Activated CD4-positive, alpha-beta T cell treated with anti-CD3 and anti-CD28 coated beads, Interleukin-2, amount 10 ng/mL, durations not matched to agents 24 days and 14 days (primary cell): ENCODE results near the gene POLG2. TPM values are rescaled to one million over a fixed set of nuclear protein-coding genes. Genes with fewer than 3 reads are reported as not detected.
"Not testable (repeated sequence)": the region's sequence is repeated elsewhere in the genome, so short reads cannot be mapped to it uniquely, and the experiment has no call there.

Experiments
- DNase-seq: peaks from one replicate; pipeline ENCODE4 v3.0.0; 2022
- H3K27ac Mint-ChIP-seq: one replicate; pipeline ENCODE4 v1.8.0; 2022; ENCODE audit warnings: mild to moderate bottlenecking, mixed read lengths
- H3K27me3 Mint-ChIP-seq: one replicate; pipeline ENCODE4 v1.8.0; 2022; ENCODE audit warnings: mixed read lengths
- H3K36me3 Mint-ChIP-seq: one replicate; pipeline ENCODE4 v1.8.0; 2022; ENCODE audit warnings: low read depth, mild to moderate bottlenecking, mixed read lengths
- H3K4me1 Mint-ChIP-seq: one replicate; pipeline ENCODE4 v1.8.0; 2021; ENCODE audit warnings: mixed read lengths
- H3K4me3 Mint-ChIP-seq: one replicate; pipeline ENCODE4 v1.8.0; 2022; ENCODE audit warnings: mild to moderate bottlenecking, moderate library complexity, mixed read lengths
- H3K9me3 Mint-ChIP-seq: one replicate; pipeline ENCODE4 v1.8.0; 2021; ENCODE audit warnings: mixed read lengths
- intact Hi-C: fragments of 100-400 bp; cut with micrococcal nuclease; formaldehyde crosslinking; loops from one replicate; pipeline ENCODE4 v1.15.1; 2023
- total RNA-seq: library from RNA; stranded (reverse); gene quantifications from 2 replicates; pipeline ENCODE4 v1.2.3, GENCODE V29; 2022

POLG2 gene
- total RNA-seq, 1 donor from 2014 or later = 36.3 TPM

GRCh38 chr17:64491034-64491860 is 5.6 kb downstream of the POLG2 start:
- peak; percentile 90 for DNase-seq
- Mint-ChIP-seq H3K9me3 (no peaks in the 10 kb centered on the region), H3K27me3 (no peaks in the 10 kb centered on the region), H3K27ac (no peak overlapping the region), H3K4me3 (no peak overlapping the region), H3K4me1 (peaks cover 25% of the 10 kb centered on the region), H3K36me3 (peaks cover 42% of the 10 kb centered on the region)
- intact Hi-C loops = loop anchor here (1.0 to 5.0 kb wide), 3 partner anchors 71 to 184 kb away; no protein-coding TSS in a partner anchor

- Mint-ChIP-seq H3K27me3 (no peaks in the 10 kb centered on the region), H3K4me3 (no peak overlapping the region), H3K4me1 (peaks cover 18% of the 10 kb centered on the region), H3K9me3 (no peaks in the 10 kb centered on the region), H3K36me3 (peaks cover 52% of the 10 kb centered on the region), H3K27ac (no peak overlapping the region)
- intact Hi-C loops = no loop called here
- no peak for DNase-seq
Measured at GRCh38 chr17:64488301-64488700, 8.6 kb downstream of the POLG2 start.

- intact Hi-C loops = no loop called here
- peaks cover 10% of the 10 kb centered on the region for H3K4me1 Mint-ChIP-seq
Measured at GRCh38 chr17:64484380-64484779, 12.5 kb downstream of the POLG2 start.

GRCh38 chr17:64480951-64481350 is 15.9 kb downstream of the POLG2 start:
- DNase-seq = no peak
- intact Hi-C loops = no loop called here
- Mint-ChIP-seq H3K27ac (no peak overlapping the region), H3K9me3 (no peaks in the 10 kb centered on the region), H3K27me3 (no peaks in the 10 kb centered on the region), H3K4me3 (no peak overlapping the region), H3K4me1 (peaks cover 10% of the 10 kb centered on the region), H3K36me3 (peaks cover 40% of the 10 kb centered on the region)

More at GRCh38 chr17:64484380-64484779, 12.5 kb downstream of the POLG2 start:
- DNase-seq = no peak
- peak overlapping the region; percentile 42 for H3K27ac Mint-ChIP-seq
- H3K4me3 Mint-ChIP-seq = no peak overlapping the region
- no peaks in the 10 kb centered on the region for H3K27me3 Mint-ChIP-seq
- H3K9me3 Mint-ChIP-seq = no peaks in the 10 kb centered on the region
- peaks cover 43% of the 10 kb centered on the region for H3K36me3 Mint-ChIP-seq

- Mint-ChIP-seq H3K4me3 (no peak overlapping the region), H3K27me3 (no peaks in the 10 kb centered on the region)
- intact Hi-C loops = no loop called here
Measured at GRCh38 chr17:64477849-64478248, 19.0 kb downstream of the POLG2 start.

GRCh38 chr17:64472564-64472963 is 24.3 kb downstream of the POLG2 start:
- intact Hi-C loops = no loop called here
- H3K9me3 Mint-ChIP-seq = no peaks in the 10 kb centered on the region
- no peak overlapping the region for H3K4me3 Mint-ChIP-seq
- H3K36me3 Mint-ChIP-seq = peaks cover 6% of the 10 kb centered on the region
- H3K27me3 Mint-ChIP-seq = no peaks in the 10 kb centered on the region
- H3K27ac Mint-ChIP-seq = no peak overlapping the region
- H3K4me1 Mint-ChIP-seq = no peaks in the 10 kb centered on the region
- DNase-seq = no peak

More at GRCh38 chr17:64477849-64478248, 19.0 kb downstream of the POLG2 start:
- Mint-ChIP-seq H3K9me3 (no peaks in the 10 kb centered on the region), H3K27ac (no peak overlapping the region), H3K4me1 (no peaks in the 10 kb centered on the region), H3K36me3 (peaks cover 16% of the 10 kb centered on the region)
- no peak for DNase-seq

GRCh38 chr17:64471440-64471839 is 25.4 kb downstream of the POLG2 start:
- DNase-seq = no peak
- no peak overlapping the region for H3K27ac Mint-ChIP-seq
- intact Hi-C loops = no loop called here
- no peaks in the 10 kb centered on the region for H3K27me3 Mint-ChIP-seq
- H3K4me1 Mint-ChIP-seq = peaks cover 2% of the 10 kb centered on the region
- H3K9me3 Mint-ChIP-seq = no peaks in the 10 kb centered on the region
- no peak overlapping the region for H3K4me3 Mint-ChIP-seq
- H3K36me3 Mint-ChIP-seq = no peaks in the 10 kb centered on the region

- Mint-ChIP-seq H3K9me3 (no peaks in the 10 kb centered on the region), H3K4me3 (no peak overlapping the region), H3K27ac (no peak overlapping the region), H3K27me3 (peaks cover 2% of the 10 kb centered on the region), H3K4me1 (peaks cover 2% of the 10 kb centered on the region), H3K36me3 (no peaks in the 10 kb centered on the region)
- intact Hi-C loops = no loop called here
- no peak for DNase-seq
Measured at GRCh38 chr17:64470625-64471024, 26.2 kb downstream of the POLG2 start.

GRCh38 chr17:64466834-64467233 is 30.0 kb downstream of the POLG2 start:
- H3K27me3 Mint-ChIP-seq, H3K4me1 Mint-ChIP-seq, H3K36me3 Mint-ChIP-seq, H3K27ac Mint-ChIP-seq, intact Hi-C loops, H3K4me3 Mint-ChIP-seq, DNase-seq, H3K9me3 Mint-ChIP-seq: not testable (repeated sequence)

- H3K27ac Mint-ChIP-seq = no peak overlapping the region
- peaks cover 5% of the 10 kb centered on the region for H3K27me3 Mint-ChIP-seq
- intact Hi-C loops = no loop called here
- DNase-seq = no peak
- no peaks in the 10 kb centered on the region for H3K36me3 Mint-ChIP-seq
- no peak overlapping the region for H3K4me3 Mint-ChIP-seq
- H3K9me3 Mint-ChIP-seq = no peaks in the 10 kb centered on the region
- H3K4me1 Mint-ChIP-seq = peaks cover 2% of the 10 kb centered on the region
Measured at GRCh38 chr17:64466019-64466735, 30.7 kb downstream of the POLG2 start.

- DNase-seq = no peak
- Mint-ChIP-seq H3K27ac (no peak overlapping the region), H3K9me3 (no peaks in the 10 kb centered on the region), H3K4me3 (no peak overlapping the region), H3K4me1 (peaks cover 2% of the 10 kb centered on the region), H3K36me3 (no peaks in the 10 kb centered on the region), H3K27me3 (peaks cover 5% of the 10 kb centered on the region)
- intact Hi-C loops = no loop called here
Measured at GRCh38 chr17:64461788-64462187, 35.1 kb downstream of the POLG2 start.

GRCh38 chr17:64460955-64461354 is 35.9 kb downstream of the POLG2 start:
- no peak overlapping the region for H3K4me3 Mint-ChIP-seq
- DNase-seq = no peak
- intact Hi-C loops = no loop called here
- peaks cover 5% of the 10 kb centered on the region for H3K27me3 Mint-ChIP-seq
- H3K36me3 Mint-ChIP-seq = no peaks in the 10 kb centered on the region
- no peaks in the 10 kb centered on the region for H3K9me3 Mint-ChIP-seq
- no peak overlapping the region for H3K27ac Mint-ChIP-seq
- peaks cover 4% of the 10 kb centered on the region for H3K4me1 Mint-ChIP-seq

- H3K9me3 Mint-ChIP-seq, H3K27ac Mint-ChIP-seq, intact Hi-C loops: not testable (repeated sequence)
Measured at GRCh38 chr17:64459818-64460217, 37.0 kb downstream of the POLG2 start.

GRCh38 chr17:64459284-64459747 is 37.5 kb downstream of the POLG2 start:
- Mint-ChIP-seq H3K36me3 (no peaks in the 10 kb centered on the region), H3K27ac (no peak overlapping the region), H3K4me1 (peaks cover 4% of the 10 kb centered on the region), H3K9me3 (no peaks in the 10 kb centered on the region), H3K27me3 (peaks cover 3% of the 10 kb centered on the region), H3K4me3 (no peak overlapping the region)
- intact Hi-C loops = no loop called here
- no peak for DNase-seq

More at GRCh38 chr17:64459818-64460217, 37.0 kb downstream of the POLG2 start:
- DNase-seq, H3K36me3 Mint-ChIP-seq, H3K27me3 Mint-ChIP-seq, H3K4me1 Mint-ChIP-seq, H3K4me3 Mint-ChIP-seq: not testable (repeated sequence)
